Ramos (cell line): Measurements from ENCODE around the gene TES.

Experiments used
- in situ Hi-C: fragments of 300-500 bp; cut with MboI; formaldehyde crosslinking; loops from one replicate; pipeline ENCODE4 v1.14.3; 2022; ENCODE audit warnings: low sequenced_read_pairs; ENCODE audit not compliant: unreplicated experiment

Gene TES

DNA sequence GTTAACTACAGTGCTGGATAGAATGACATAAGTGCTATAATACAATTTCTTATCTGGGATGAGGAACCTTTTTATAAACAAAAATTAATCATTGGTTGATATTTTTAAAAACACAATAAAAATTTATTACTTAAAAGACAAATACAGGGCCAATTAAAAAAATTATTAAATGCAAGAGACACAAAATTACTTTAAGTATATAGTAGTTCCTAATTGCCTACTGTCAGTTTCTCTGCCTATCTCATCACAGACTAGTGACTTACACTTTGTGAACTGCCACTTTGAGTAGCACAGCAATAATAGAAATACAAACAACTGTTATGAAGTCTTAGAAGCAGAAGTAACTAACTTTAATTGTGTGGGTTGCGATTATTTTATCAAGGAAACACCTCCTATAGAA, 8.4 kb downstream of the TES start:
- in situ Hi-C loops = no loop called here

DNA sequence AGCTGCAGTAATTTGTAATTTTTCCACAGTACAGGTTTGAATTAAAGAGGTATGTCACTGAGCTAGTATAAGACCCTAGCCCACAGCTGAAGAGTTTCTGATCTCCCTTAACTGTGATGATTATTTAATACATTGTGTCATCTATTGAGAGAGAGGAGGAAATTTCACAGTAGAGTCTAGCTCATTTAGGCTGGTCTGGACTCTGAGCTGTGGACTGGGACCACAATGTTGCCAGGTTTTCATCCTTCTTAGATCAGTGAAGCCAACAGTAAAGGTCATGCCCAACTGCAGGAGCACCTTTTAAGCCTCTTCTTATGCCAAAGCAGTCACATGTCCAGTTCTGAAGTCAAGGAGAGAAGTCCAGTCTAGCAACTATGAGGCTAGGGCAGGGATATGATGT, 8.9 kb downstream of the TES start:
- in situ Hi-C loops = no loop called here

DNA sequence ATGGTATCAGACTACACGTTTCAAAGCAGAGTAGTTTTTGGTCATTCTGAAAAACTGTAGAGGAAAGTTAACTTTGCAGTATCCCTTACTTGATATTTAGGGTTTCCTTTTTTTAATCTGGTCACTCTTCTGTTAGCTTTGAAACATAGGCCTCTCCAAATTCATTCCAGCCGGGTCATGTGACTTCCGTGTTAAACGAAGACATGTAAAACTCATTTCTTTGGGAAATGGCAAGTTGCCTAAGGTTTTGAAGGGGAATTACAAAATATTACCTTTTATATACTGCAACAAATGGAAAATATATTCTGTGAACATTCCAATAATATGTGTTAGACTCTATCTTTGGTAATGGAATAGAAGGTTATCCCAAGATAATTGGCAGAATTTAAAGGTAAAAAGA, 9.5 kb downstream of the TES start:
- in situ Hi-C loops = no loop called here

DNA sequence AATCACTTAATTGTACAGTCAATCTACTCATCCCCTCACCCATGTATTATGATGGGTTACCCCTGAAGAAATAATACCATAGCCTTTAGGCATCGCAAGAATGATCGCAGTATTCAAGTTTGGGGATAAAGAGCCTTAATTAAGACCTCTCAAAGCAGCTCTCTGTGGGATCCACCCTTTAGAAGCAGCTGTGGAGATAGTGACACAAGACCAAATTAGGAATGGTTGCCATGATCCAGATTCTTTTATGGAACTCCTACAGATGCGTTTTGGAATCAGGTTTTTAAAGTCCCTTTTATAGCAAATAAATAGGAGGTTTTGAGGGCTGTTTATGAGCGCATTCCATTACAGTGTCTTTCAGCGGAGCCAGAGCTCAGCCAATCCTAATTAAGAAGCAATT, 12.2 kb downstream of the TES start:
- in situ Hi-C loops = no loop called here

DNA sequence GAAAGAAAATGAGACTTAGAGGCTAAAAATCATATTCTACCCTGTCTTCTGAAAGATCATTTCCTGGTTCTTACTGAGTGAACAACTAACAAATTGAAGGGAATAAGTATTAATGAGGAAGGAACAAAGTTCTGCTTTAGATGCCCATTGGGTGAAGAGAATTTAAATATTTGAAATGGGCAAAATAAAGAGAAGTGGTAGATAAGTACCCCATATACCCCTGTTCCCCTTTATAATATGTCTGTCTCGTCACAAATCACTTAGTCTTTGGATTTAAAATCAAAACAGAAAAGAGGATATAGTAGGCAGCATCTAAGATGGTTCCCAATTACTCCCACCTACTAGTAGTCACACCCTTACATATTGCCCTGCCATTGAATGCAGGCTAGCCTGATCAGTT, 13.2 kb downstream of the TES start:
- in situ Hi-C loops = no loop called here

DNA sequence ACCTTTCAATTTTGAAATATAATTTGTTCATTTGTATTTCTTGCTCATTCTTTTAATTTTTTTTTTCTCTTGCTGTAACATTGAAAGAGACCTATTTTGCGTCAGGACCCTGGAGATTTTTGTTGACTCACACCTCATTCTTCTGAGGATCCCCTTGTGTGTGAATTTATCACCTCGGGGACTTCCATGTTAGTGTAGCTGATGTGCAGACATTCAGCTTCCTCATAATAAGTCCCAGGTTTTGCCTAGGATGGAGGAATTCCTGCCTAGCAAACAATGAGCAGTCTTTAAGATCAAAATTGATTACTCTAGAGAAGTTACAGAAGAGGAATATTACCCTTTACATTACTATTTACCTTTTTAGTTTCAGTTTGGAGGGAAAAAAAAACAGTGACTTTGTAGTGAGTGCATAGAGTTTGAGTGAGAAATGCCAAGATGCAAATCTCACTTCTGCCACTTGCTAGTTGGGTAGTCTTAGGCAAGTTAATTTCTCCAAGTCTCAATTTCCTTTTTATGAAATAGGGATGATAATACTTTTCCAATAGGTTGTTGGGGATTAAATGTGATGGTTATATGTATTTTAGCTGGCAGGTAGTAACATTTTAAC, 14.3 kb downstream of the TES start:
- in situ Hi-C loops = no loop called here

DNA sequence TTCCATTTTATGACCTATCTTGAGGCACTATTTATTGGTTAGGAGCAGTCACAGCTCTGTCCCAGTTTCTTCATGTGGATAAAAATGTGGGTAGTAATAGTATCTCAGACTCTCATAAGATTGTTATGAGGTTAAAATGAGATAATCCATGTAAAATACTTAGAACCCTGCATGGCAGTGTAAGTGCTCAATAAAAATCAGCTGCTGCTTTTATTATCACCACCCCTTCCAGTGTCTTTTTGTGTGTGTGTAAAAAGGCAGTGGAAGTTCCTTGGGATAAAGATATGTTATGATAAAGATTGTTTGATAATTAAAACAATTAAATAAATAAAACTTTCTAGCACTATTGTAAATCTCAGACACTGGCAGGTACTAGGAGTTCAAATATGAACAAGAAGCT, 15.5 kb downstream of the TES start:
- in situ Hi-C loops = no loop called here

DNA sequence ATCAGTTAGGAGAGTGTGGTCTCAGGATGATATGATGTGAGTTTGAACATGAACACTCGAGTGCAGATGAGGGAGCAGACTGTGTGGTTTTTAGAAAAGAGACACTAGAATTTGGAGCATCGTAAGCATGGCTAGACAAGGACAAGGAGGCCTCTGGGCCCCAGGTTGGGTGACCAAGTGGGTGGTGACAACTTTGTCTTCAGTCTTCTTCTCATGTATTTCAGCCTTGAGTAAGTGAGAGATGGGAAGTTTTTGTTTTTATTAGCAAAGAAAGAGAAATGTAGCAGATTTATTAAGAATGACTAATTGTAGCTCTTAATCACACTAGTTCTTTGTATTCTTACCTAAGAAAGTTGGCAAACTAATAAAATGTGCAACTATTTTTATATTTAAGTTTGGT, 16.3 kb downstream of the TES start:
- in situ Hi-C loops = no loop called here

DNA sequence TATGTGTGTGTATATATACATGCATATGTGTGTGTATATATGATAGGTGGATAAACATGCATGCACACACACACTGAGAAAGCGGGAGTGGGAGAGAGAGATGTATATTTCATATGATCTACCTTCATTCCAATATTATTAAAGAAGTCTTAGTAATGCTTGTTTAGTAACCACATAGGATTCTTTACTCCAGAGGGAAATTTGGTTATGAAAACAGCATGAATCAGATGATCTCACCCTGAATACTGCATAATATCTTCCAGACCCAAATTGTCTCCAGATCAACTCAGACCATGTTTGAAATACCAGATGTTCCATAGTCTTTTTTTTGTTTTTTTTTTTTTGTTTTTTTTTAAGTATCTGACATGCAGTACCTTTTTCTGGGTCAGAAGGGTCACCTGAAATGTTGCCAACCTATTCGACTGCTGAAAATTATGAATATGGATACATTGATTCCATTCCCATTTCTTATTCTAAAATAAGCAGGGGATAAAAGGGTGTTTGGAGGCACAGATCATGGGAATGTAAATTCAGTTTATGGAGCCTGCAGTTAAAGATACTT, 17.4 kb downstream of the TES start:
- in situ Hi-C loops = no loop called here

DNA sequence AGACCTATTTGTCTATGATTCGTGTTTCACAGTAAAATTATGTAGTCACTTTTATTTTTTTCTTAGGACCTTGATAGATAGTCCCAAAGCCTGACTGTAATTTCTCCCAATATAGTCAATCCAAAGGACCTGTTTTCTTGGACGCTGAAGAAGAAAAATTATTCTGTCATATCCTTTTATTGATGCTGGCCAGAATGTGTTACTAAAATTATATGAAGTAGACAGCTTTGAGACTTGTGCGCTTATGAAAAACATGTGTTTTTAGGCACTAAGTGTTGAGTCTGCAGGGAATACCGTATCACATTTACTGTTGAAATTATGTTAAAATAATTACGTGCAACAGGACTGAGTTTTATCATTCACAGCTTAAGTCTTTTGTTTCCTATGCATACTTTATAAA, 17.9 kb downstream of the TES start:
- in situ Hi-C loops = no loop called here

DNA sequence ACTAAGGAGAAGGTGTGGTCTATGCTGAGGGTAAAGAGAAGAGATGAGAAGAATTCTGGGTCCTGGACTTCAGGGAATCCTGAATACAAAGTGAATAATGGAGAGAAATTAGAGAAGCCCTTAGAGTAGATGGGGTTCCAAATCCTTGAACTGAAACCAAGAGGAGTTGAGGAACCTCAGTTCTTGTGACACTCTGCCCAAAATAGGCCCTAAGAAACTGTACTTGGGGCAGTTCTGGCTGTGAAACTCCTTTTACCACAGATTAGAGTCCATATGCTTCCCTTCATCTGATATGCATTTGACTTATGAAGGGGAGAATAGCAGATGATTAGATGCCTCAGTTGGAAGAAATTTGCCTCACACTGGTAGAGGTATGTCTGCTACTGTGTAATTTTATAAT, 19.0 kb downstream of the TES start:
- in situ Hi-C loops = no loop called here

DNA sequence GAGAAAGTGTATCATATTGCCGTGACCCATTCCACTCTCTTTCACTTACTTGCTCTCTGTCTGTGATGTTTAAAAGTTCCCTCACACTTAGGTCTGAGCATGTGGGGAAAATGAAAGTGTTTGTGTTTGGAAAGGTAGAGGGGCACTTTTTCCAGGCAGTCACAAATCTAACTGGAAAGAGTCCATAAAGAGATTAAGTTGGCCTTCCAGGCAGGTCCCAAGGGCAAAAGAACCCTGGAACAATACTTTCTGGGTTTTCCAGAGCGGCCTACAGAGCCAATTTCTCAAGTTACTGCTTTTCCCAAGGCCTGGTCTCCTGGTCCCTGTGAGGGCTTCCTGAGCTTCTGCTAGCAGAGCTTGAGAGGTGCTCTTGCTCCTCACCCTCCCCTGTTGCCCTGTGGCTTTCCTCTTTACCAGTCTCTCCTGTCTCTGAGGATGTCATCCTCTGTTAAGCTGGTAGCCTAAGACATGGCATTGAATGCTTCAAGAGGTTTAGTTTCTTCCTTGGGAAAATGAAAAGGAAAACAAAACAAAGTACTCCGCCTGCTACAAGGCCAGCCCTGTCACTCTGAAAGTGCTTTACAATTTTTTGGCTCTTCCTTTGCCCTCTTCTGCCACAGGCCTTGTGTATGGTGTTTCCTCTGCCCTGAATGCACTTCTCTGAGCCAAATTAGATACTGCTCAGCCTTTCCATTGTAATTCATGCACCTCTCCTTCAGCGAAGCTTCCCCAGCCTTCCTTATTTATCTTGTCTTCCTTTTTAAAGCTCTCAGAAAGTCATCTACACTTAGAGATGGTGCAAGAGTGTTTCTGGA, 20.1 kb downstream of the TES start:
- in situ Hi-C loops = no loop called here

DNA sequence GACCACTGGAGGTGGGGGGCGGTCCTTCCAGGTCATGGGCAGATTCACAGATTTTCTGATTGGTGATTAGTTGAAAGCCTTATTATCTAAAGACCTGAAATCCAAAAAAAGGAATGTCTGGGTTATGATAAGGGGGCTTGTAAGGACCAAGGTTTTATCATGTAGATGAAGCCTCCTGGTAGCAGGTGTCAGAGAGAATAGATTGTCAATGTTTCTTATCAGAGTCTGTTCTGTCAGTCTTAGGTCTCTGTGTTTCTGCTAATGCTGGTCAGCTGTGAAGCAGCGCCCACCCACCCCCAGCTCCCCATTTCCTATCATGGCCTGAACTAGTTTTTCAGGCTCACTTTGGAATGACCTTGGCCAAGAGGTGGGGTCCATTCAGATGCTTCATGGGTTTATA, 21.2 kb downstream of the TES start:
- in situ Hi-C loops = no loop called here

DNA sequence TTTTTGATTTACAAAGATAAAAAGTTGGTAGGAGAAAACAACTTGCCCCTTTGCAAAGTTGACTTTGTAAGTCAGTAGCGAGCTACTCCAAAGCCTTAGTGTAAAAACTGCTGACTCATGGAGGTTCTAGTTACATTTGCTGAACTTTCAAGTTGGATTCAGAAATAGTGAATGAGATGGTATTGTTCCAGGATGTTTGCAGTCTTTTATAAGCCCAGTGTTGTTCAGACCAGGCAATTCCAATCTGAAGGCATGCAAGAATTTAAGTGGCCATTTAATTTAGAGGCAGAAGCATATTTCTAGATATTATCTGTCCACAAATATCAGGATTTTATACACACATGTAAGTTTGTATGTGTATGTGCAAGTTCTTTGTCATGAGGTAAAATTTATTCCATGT, 21.6 kb downstream of the TES start:
- in situ Hi-C loops = no loop called here

DNA sequence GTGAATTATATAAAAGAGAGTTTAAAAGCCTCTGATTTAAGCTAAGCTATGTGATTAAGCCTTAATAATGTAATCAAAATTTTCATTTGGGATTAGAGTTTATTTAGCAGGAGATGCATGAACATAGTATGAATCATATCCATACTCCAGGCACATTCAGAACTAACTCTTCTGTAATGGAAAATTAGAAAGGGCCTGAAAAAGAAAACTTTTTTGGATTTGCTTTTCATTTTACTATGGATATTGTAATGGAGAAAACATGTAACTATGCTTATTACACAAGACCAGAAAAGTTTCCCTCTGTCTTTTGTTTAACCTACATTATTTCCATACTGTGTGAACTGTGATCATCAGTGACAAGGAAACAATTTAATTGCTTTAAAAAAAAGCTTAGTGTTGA, 22.0 kb downstream of the TES start:
- in situ Hi-C loops = no loop called here

DNA sequence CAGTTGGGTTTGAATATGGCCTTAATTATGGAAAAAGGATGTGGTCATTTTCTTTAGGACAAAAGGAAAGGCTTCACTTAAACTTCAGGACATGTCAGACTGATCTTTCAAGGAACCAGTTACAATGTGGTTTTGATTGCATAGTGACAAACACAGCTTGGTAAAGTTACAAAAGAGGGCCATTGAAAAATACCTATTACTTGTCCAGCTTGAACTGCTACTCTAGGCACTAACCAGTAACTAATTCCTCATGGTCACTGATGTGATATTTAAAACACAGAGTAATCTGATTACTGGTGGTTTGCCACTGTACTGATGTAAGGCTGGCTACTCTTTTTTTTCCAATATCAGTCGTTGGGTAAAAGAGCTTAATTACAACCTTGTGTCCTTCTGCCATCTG, 22.6 kb downstream of the TES start:
- in situ Hi-C loops = no loop called here

DNA sequence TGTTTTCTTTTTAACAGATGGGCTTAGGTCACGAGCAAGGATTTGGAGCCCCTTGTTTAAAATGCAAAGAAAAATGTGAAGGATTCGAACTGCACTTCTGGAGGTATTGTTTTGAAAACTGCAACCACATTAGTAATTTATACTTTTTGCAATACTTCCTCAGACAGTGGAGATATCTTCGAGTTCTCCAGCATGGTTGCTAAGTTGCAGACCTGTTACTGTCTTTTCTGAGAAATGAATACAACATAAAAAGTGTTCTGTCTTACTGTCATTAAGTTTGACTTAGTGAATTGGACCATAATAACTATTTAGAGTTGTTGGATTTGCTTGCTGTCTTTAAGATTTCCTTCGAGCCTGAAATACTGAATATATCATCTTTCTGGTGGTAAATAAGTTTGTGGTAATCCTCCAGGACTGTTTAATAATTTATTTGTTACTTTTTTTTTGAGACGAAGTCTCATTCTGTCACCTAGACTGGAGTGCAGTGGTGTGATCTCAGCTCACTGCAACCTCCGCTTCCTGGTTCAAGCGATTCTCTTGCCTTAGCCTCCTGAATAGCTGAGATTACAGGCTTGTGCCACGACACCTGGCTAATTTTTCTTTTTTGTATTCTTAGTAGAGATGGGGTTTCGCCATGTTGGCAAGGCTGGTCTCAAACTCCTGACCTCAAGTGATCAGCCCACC, 24.3 kb downstream of the TES start:
- in situ Hi-C loops = no loop called here

DNA sequence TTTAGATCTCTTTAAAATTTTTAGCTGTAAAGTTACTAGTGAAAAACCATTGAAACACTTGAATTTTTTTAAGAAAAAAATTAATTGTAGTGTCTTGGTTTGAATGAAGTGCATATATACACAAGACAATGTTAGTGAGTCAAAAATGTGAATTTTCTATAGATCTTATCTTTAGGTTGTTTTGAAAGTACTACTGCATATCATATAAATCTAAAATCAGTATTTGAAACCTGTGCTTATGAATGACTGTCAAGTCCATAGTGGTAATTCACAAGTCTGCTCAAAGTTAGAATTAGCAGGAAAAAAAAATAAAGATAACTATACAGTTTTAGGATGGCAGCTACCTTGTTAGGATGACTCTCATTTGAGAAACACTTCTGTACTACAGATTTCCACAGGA, 25.0 kb downstream of the TES start:
- in situ Hi-C loops = no loop called here

DNA sequence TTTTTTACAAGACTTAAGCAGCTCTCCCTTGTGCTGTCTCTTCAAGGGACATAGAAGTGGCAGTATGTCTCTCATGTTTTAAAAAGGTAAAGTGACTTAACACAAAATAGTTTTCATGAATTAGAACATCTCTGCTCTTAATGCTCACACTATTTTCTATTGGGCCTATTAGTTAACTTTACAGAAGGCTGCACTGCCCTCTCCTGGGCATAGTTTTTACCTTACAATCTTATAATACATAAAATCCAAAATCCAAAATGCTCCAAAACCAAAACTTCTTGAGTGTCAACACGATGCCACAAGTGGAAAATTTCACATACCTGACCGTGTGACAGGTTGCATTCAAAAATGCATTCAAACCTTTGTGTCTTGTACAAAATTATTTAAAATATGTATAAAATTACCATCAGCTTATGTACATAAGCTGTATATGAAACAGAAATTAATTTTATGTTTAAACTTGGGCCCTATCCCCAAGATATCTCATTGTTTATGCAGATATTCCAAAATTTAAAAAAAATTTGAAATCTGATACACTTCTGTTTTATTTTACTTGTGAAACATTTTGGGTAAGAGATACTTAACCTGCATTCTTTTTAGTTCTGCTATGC, 25.8 kb downstream of the TES start:
- in situ Hi-C loops = no loop called here

DNA sequence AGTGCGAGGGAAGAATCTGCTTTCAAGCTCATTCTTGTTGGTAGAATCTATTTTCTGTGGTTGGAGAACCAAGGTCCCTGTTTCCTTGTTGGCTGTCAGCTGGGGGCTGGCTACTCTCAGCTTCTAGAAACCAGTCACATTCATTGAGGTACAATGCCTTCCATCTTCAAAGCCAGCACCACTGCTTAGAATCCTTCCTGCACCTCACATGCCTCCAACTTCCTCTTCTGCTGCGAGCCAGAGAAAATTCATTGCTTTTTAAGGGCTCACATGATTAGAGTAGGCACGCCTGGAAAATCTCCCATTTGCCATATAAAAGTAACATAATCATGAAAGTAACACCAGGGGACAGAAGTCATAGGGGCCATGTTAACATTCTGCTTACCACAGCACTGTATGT, 28.7 kb downstream of the TES start:
- in situ Hi-C loops = no loop called here

DNA sequence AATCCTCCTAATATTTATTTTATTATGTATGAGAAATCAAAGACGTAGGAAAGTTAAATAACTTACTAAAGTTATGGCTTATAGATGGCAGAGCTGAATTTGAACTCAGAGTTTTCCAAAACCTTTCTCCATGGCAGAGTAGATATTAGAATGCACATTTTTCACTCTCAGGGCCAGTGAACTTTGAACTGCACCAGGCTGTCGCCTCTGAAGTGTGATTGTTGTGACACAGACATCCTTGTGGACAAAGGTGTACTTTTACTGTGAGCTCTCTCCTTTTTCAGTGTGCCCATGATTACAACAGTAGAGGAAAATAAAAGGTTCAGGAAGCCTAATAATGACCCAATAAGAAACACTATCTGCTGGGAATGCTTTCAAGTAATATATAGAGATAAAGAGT, 29.1 kb downstream of the TES start:
- in situ Hi-C loops = no loop called here
